Measurements from ENCODE around the gene ABCA1. TPM values are rescaled to one million over a fixed set of nuclear protein-coding genes. Genes with fewer than 3 reads are reported as not detected.

The ABCA1 gene
- total and polyA plus RNA-seq, 12 donors: 1.3 to 35.0 (median 11.3) TPM

GRCh38 chr9:104969116-104969515 is 41.2 kb upstream of the ABCA1 start:
- H3K27ac ChIP-seq: peak overlapping the region; percentile 84 to 98 (median 92)
- no peaks in the 10 kb centered on the region for H3K27me3 ChIP-seq
- no peaks in the 10 kb centered on the region for H3K9me3 ChIP-seq
- DNase-seq (no peak), ATAC-seq (peak in 1 of 8 donors; percentile 9)
- peak overlapping the region in 4 of 10 donors; percentile 69 to 76 (median 72) for H3K4me3 ChIP-seq
- H3K4me1 ChIP-seq: peaks cover 0 to 26% (median 9%) of the 10 kb centered on the region in 9 donors
- intact Hi-C loops (cut with DNase I): loop anchor here in 9 of 10 donors (1.0 to 10.0 kb wide), 7 partner anchors 22 to 188 kb away; partner anchors contain the start of gene ABCA1 (in 1 of the 9)
- TF ChIP-seq CTCF (IDR thresholded peaks at IDR 0.05): no peak
- 63 to 65% methylated on average over 4 of the region's 4 CpGs for WGBS, 2 donors
- H3K36me3 ChIP-seq: no peaks in the 10 kb centered on the region

- WGBS, 2 donors: 2% methylated on average over 50 of the region's 50 CpGs
- Histone ChIP-seq H3K4me1 (peaks cover 0 to 25% (median 9%) of the 10 kb centered on the region in 9 donors), H3K9me3 (no peaks in the 10 kb centered on the region), H3K27ac (peak overlapping the region; percentile 84 to 98 (median 92)), H3K36me3 (no peaks in the 10 kb centered on the region), H3K27me3 (no peaks in the 10 kb centered on the region), H3K4me3 (peak overlapping the region; percentile 65 to 93 (median 75))
- peak; percentile 95 to 98 (median 97) for ATAC-seq
- peak; percentile 89 to 90 for DNase-seq
- TF ChIP-seq CTCF (IDR thresholded peaks at IDR 0.05): no peak
- intact Hi-C loops (cut with DNase I): loop anchor here in 9 of 10 donors (1.0 to 10.0 kb wide), 7 partner anchors 24 to 189 kb away; partner anchors contain the start of gene ABCA1 (in 4 of the 9)
Observed at GRCh38 chr9:104968025-104968982, 40.3 kb upstream of the ABCA1 start.

GRCh38 chr9:104963076-104963475 is 35.1 kb upstream of the ABCA1 start:
- Histone ChIP-seq H3K27me3 (peaks cover 0 to 7% (median 0%) of the 10 kb centered on the region in 7 donors), H3K4me1 (peaks cover 0 to 20% (median 0%) of the 10 kb centered on the region in 9 donors), H3K4me3 (no peak overlapping the region), H3K36me3 (no peaks in the 10 kb centered on the region), H3K27ac (no peak overlapping the region), H3K9me3 (no peaks in the 10 kb centered on the region)
- intact Hi-C loops (cut with DNase I): loop anchor here in 2 of 10 donors (10.0 kb wide), 1 partner anchor 192 kb away; no protein-coding TSS in a partner anchor
- no peak for TF ChIP-seq CTCF (IDR thresholded peaks at IDR 0.05)
- 92 to 94% methylated on average over 6 of the region's 6 CpGs for WGBS, 2 donors
- ATAC-seq: no peak
- DNase-seq: no peak

- Histone ChIP-seq H3K27me3 (peaks cover 0 to 7% (median 0%) of the 10 kb centered on the region in 7 donors), H3K4me1 (peaks cover 0 to 16% (median 0%) of the 10 kb centered on the region in 9 donors), H3K9me3 (no peaks in the 10 kb centered on the region), H3K36me3 (no peaks in the 10 kb centered on the region), H3K4me3 (no peak overlapping the region), H3K27ac (no peak overlapping the region)
- DNase-seq (no peak), ATAC-seq (no peak)
- intact Hi-C loops (cut with DNase I): loop anchor here in 2 of 10 donors (10.0 kb wide), 1 partner anchor 193 kb away; no protein-coding TSS in a partner anchor
- TF ChIP-seq CTCF (IDR thresholded peaks at IDR 0.05): no peak
- WGBS, 2 donors: 87 to 90% methylated on average over 6 of the region's 6 CpGs
Observed at GRCh38 chr9:104961701-104962359, 33.9 kb upstream of the ABCA1 start.
